ENCODE results near the gene PMFBP1. TPM values are rescaled to one million over a fixed set of nuclear protein-coding genes. Genes with fewer than 3 reads are reported as not detected.

The PMFBP1 gene
- total and polyA plus RNA-seq, 2 of the 4 experiments (the other 2 are of a cell fraction), result under 0.01 TPM; not detected in 1

- POLR2A ChIA-PET (ENCODE audit: unreplicated experiment), result no interaction called here
These were observed 7.4 kb upstream of the PMFBP1 start for GRCh38 chr16:72179204-72179970.

More at GRCh38 chr16:72179204-72179970, 7.4 kb upstream of the PMFBP1 start:
- H2AK5ac ChIP-seq (ENCODE audit: low read depth, low read length), result no peak overlapping the region
- no peak overlapping the region for H4K5ac ChIP-seq (ENCODE audit: low read depth, low read length)
- no peaks in the 10 kb centered on the region for H3K9me1 ChIP-seq (ENCODE audit: insufficient read depth, low read length)
- H2BK120ac ChIP-seq (ENCODE audit: low read depth, low read length), result no peak overlapping the region
- no peak overlapping the region for H2AK9ac ChIP-seq (replicated peaks; ENCODE audit: low read depth, low read length, poor library complexity)
- intact Hi-C loops (cut with micrococcal nuclease) (no loop called here), dilution Hi-C loops (cut with HindIII; ENCODE audit: low sequenced_read_pairs, unreplicated experiment) (no loop called here), in situ Hi-C loops (cut with MboI; ENCODE audit: low sequenced_read_pairs) (no loop called here)
- TF ChIP-seq NFE2L2 (IDR thresholded peaks at IDR 0.05; ENCODE audit: low read depth, low read length), result no peak
- TF ChIP-seq BHLHE40 (IDR thresholded peaks at IDR 0.05; ENCODE audit: low read depth, low read length), result no peak
- no peak for TF ChIP-seq MXI1 (IDR thresholded peaks at IDR 0.05; ENCODE audit: borderline replicate concordance, low read depth, low read length)
- no peak for TF ChIP-seq USF2 (IDR thresholded peaks at IDR 0.05; ENCODE audit: low read depth, low read length)
- TF ChIP-seq ELK1 (IDR thresholded peaks at IDR 0.05; ENCODE audit: borderline replicate concordance, low read depth, low read length), result no peak
- TF ChIP-seq FOS (IDR thresholded peaks at IDR 0.05; ENCODE audit: low read depth, low read length), result no peak
- no peak overlapping the region for H3K4ac ChIP-seq (ENCODE audit: low read depth, low read length)
- no peaks in the 10 kb centered on the region for H3K36me3 ChIP-seq (ENCODE audit: control insufficient read depth, insufficient read depth, low read length)
- no peak overlapping the region for H3K27ac ChIP-seq (ENCODE audit: insufficient read depth, low read length)
- no peak overlapping the region for H3K18ac ChIP-seq (ENCODE audit: low read depth, low read length)
- no peak overlapping the region for H2BK20ac ChIP-seq (ENCODE audit: low read depth, low read length)
- no peak overlapping the region for H3K4me3 ChIP-seq (ENCODE audit: insufficient read depth, low read depth, low read length)
- H3K56ac ChIP-seq (ENCODE audit: extremely low read depth, insufficient read depth, low read length), result no peak overlapping the region
- H3K4me1 ChIP-seq (ENCODE audit: control insufficient read depth, insufficient read depth, low read length), result no peaks in the 10 kb centered on the region
- DNase-seq (no peak), ATAC-seq (ENCODE audit: low read depth) (no peak)
- BruUV-seq (replicated peaks), result no TSS peak
- CTCF ChIA-PET, result no interaction called here
- no peaks in the 10 kb centered on the region for H4K20me1 ChIP-seq (ENCODE audit: insufficient read depth, low read length)
- 0 out of 2 replicates have a peak, but pooled peaks cover 2% of the 10 kb centered on the region for H3K27me3 ChIP-seq (ENCODE audit: control insufficient read depth, insufficient read depth, low read length)
- H2BK5ac ChIP-seq (ENCODE audit: low read depth, low read length, poor library complexity, severe bottlenecking), result no peak overlapping the region
- no peak overlapping the region for H3K23ac ChIP-seq (ENCODE audit: low read depth, low read length)
- H2AFZ ChIP-seq (replicated peaks; ENCODE audit: low read length, poor library complexity), result no peak overlapping the region
- no peak overlapping the region for H4K8ac ChIP-seq (ENCODE audit: low read depth in 2 of 2, low read length in 2 of 2)
- no peak overlapping the region for H4K91ac ChIP-seq (ENCODE audit: insufficient read depth, low read depth, low read length)
- H3K9me3 ChIP-seq (ENCODE audit: control insufficient read depth, insufficient read depth, low read length), result no peaks in the 10 kb centered on the region
- WGBS, 2 experiments (ENCODE audit: extremely low coverage in 2 of 2, insufficient read length in 1 of 2), result 20% methylated on average over 1 of the region's 5 CpGs; no CpG with 5 or more reads in 1 of the 2 experiments
- H2BK15ac ChIP-seq (ENCODE audit: low read depth, low read length), result no peak overlapping the region
- no peak overlapping the region for H3K4me2 ChIP-seq (ENCODE audit: low read depth, low read length)
- no peak overlapping the region for H3K9ac ChIP-seq (ENCODE audit: low read depth, low read length)
- H3K79me1 ChIP-seq (ENCODE audit: low read depth in 1 of 2, low read length in 2 of 2), result no peaks in the 10 kb centered on the region
- H3K14ac ChIP-seq (replicated peaks; ENCODE audit: low read depth, low read length), result no peak overlapping the region

Measured in IMR-90 (cell line).